Hepatocyte (in vitro differentiated cells): ENCODE measurements around the gene LRP1B. TPM values are rescaled to one million over a fixed set of nuclear protein-coding genes. Genes with fewer than 3 reads are reported as not detected.

Experiments used
- DNase-seq: peaks from one replicate; pipeline ENCODE4 v3.0.0-alpha.2; 2016; ENCODE audit warnings: low spot score
- H2AFZ ChIP-seq: fragments of 200-600 bp; sonication (generic); 2 replicates; pipeline ENCODE4 v1.6.0; 2016; ENCODE audit warnings: antibody characterized with exemption, mild to moderate bottlenecking
- H3K27ac ChIP-seq: fragments of 200-600 bp; sonication (generic); 2 replicates; pipeline ENCODE4 v1.5.1; 2016; ENCODE audit warnings: mild to moderate bottlenecking
- H3K27me3 ChIP-seq: fragments of 200-600 bp; sonication (generic); 2 replicates; pipeline ENCODE4 v1.6.1; 2016
- H3K36me3 ChIP-seq: fragments of 200-600 bp; sonication (generic); replicated peaks from 2 replicates; pipeline ENCODE4 v1.5.1; 2016; ENCODE audit warnings: low read depth; ENCODE audit not compliant: insufficient read depth
- H3K4me1 ChIP-seq: fragments of 200-600 bp; sonication (generic); 2 replicates; pipeline ENCODE4 v1.5.1; 2016; ENCODE audit warnings: mild to moderate bottlenecking, moderate library complexity; ENCODE audit not compliant: insufficient read depth
- H3K4me2 ChIP-seq: fragments of 200-600 bp; sonication (generic); 2 replicates; pipeline ENCODE4 v1.6.0; 2016
- H3K4me3 ChIP-seq: fragments of 200-600 bp; sonication (generic); 2 replicates; pipeline ENCODE4 v1.5.1; 2016; ENCODE audit warnings: mild to moderate bottlenecking
- H3K79me2 ChIP-seq: fragments of 200-600 bp; sonication (generic); 2 replicates; pipeline ENCODE4 v1.6.0; 2017; ENCODE audit warnings: mild to moderate bottlenecking
- H3K9me2 ChIP-seq: fragments of 200-600 bp; sonication (generic); replicated peaks from 2 replicates; pipeline ENCODE4 v1.6.0; 2017; ENCODE audit warnings: mild to moderate bottlenecking; ENCODE audit not compliant: insufficient read depth
- H3K9me3 ChIP-seq: fragments of 200-600 bp; sonication (generic); 2 replicates; pipeline ENCODE4 v1.5.1; 2016; ENCODE audit warnings: low read depth, mild to moderate bottlenecking
- H4K20me1 ChIP-seq: fragments of 200-600 bp; sonication (generic); 2 replicates; pipeline ENCODE4 v1.6.0; 2016; ENCODE audit warnings: mild to moderate bottlenecking; ENCODE audit not compliant: insufficient read depth, poor library complexity, severe bottlenecking
- CTCF ChIP-seq: fragments of 200-600 bp; sonication (generic); IDR thresholded peaks from 2 replicates; pipeline ENCODE4 v1.5.1; 2016; ENCODE audit warnings: antibody characterized with exemption, mild to moderate bottlenecking; ENCODE audit not compliant: poor library complexity
- EZH2 ChIP-seq: fragments of 200-600 bp; sonication (generic); IDR thresholded peaks from 2 replicates; pipeline ENCODE4 v1.6.1; 2016; ENCODE audit warnings: antibody characterized with exemption, mild to moderate bottlenecking, borderline replicate concordance
- EZH2phosphoT487 ChIP-seq: fragments of 200-600 bp; sonication (generic); IDR thresholded peaks from one replicate; pipeline ENCODE4 v1.6.1; 2018; ENCODE audit warnings: antibody characterized with exemption, mild to moderate bottlenecking, low read depth, moderate library complexity; ENCODE audit not compliant: unreplicated experiment, severe bottlenecking
- WGBS: methylation state at CpG from one replicate; pipeline ENCODE4 v1.1.6; 2016; ENCODE audit warnings: low lambda C conversion rate; ENCODE audit errors: missing lambda C conversion rate; 5-methylcytosine and 5-hydroxymethylcytosine counted together
- polyA plus RNA-seq: library from polyadenylated mRNA; unstranded; fragments of >200 nt; fragmentation: Nextera tagmentation; extraction: Ambion mirVana; gene quantifications from 2 replicates; pipeline ENCODE4 v1.2.1, GENCODE V29; 2016
- total RNA-seq: library from RNA; depleted of rRNA; stranded (reverse); fragments of >200 nt; gene quantifications from 2 replicates; pipeline ENCODE4 v1.2.3, GENCODE V29; 2014

LRP1B gene
- total and polyA plus RNA-seq, 2 experiments from 2014 or later, result 0.65 to 2.0 TPM

- H3K4me3 ChIP-seq, result no peak overlapping the region
- no peaks in the 10 kb centered on the region for H3K79me2 ChIP-seq
- TF ChIP-seq EZH2, result no peak
- no peak for TF ChIP-seq CTCF
- no peak for TF ChIP-seq EZH2phosphoT487
- H2AFZ ChIP-seq, result no peak overlapping the region
- no peak for DNase-seq
- no peak overlapping the region for H3K4me2 ChIP-seq
- 94% methylated on average over 4 of the region's 4 CpGs for WGBS
- H3K9me2 ChIP-seq, result no peaks in the 10 kb centered on the region
- H3K27me3 ChIP-seq, result no peaks in the 10 kb centered on the region
- H3K9me3 ChIP-seq, result no peaks in the 10 kb centered on the region
- no peaks in the 10 kb centered on the region for H3K4me1 ChIP-seq
- H3K36me3 ChIP-seq, result no peaks in the 10 kb centered on the region
- H3K27ac ChIP-seq, result no peak overlapping the region
- no peaks in the 10 kb centered on the region for H4K20me1 ChIP-seq
Observed at GRCh38 chr2:141133883-141134282, 996.9 kb downstream of the LRP1B start.

- 50% methylated on average over 2 of the region's 2 CpGs for WGBS
- no peak overlapping the region for H2AFZ ChIP-seq
Observed at GRCh38 chr2:141125432-141125831, 1005.4 kb downstream of the LRP1B start.

GRCh38 chr2:141118836-141119235 lies 1012.0 kb downstream of the LRP1B start:
- Histone ChIP-seq H3K79me2 (no peaks in the 10 kb centered on the region), H3K4me1 (no peaks in the 10 kb centered on the region), H3K27ac (no peak overlapping the region), H3K9me3 (no peaks in the 10 kb centered on the region), H4K20me1 (no peaks in the 10 kb centered on the region), H3K27me3 (no peaks in the 10 kb centered on the region), H3K9me2 (no peaks in the 10 kb centered on the region), H3K4me2 (no peak overlapping the region), H3K4me3 (no peak overlapping the region), H2AFZ (no peak overlapping the region), H3K36me3 (no peaks in the 10 kb centered on the region)
- 80% methylated on average over 4 of the region's 4 CpGs for WGBS
- TF ChIP-seq CTCF (no peak), EZH2phosphoT487 (no peak), EZH2 (no peak)
- DNase-seq, result no peak

More at GRCh38 chr2:141125432-141125831, 1005.4 kb downstream of the LRP1B start:
- Histone ChIP-seq H3K4me3 (no peak overlapping the region), H4K20me1 (no peaks in the 10 kb centered on the region), H3K27me3 (no peaks in the 10 kb centered on the region), H3K36me3 (no peaks in the 10 kb centered on the region), H3K9me3 (no peaks in the 10 kb centered on the region), H3K27ac (no peak overlapping the region), H3K79me2 (no peaks in the 10 kb centered on the region), H3K9me2 (no peaks in the 10 kb centered on the region), H3K4me2 (no peak overlapping the region), H3K4me1 (peaks cover 4% of the 10 kb centered on the region)
- TF ChIP-seq CTCF (no peak), EZH2 (no peak), EZH2phosphoT487 (no peak)
- peak; percentile 7 for DNase-seq

GRCh38 chr2:141113301-141113700 lies 1017.5 kb downstream of the LRP1B start:
- no peaks in the 10 kb centered on the region for H3K4me1 ChIP-seq
- H3K9me2 ChIP-seq, result no peaks in the 10 kb centered on the region
- no peaks in the 10 kb centered on the region for H3K9me3 ChIP-seq
- no peak overlapping the region for H3K4me2 ChIP-seq
- H3K4me3 ChIP-seq, result no peak overlapping the region
- no peak overlapping the region for H3K27ac ChIP-seq
- no peak for TF ChIP-seq EZH2phosphoT487
- TF ChIP-seq EZH2, result no peak
- TF ChIP-seq CTCF, result no peak
- H3K36me3 ChIP-seq, result no peaks in the 10 kb centered on the region
- no peaks in the 10 kb centered on the region for H4K20me1 ChIP-seq
- H2AFZ ChIP-seq, result peak overlapping the region; percentile 13
- no peaks in the 10 kb centered on the region for H3K79me2 ChIP-seq
- DNase-seq, result no peak
- no peaks in the 10 kb centered on the region for H3K27me3 ChIP-seq
